GM10266 (cell line): ENCODE measurements around the gene HNRNPUL1.

Experiments used
- DNase-seq: peaks from one replicate; pipeline ENCODE4 v3.0.0; 2012; ENCODE audit errors: extremely low spot score
- CTCF ChIP-seq: IDR thresholded peaks from 2 replicates; pipeline ENCODE4 v1.5.1; 2012; ENCODE audit warnings: mild to moderate bottlenecking, low read depth; ENCODE audit not compliant: control insufficient read depth, insufficient read depth; ENCODE audit errors: missing control alignments

HNRNPUL1 gene

GRCh38 chr19:41263850-41264580 is at the start of gene HNRNPUL1:
HNRNPUL1 (plus strand) TSS chr19:41264372; CDS start chr19:41264504, 132 bp downstream.
- TF ChIP-seq CTCF: no peak
- peak; percentile 99 for DNase-seq

- TF ChIP-seq CTCF: no peak
- no peak for DNase-seq
Observed at GRCh38 chr19:41217741-41218140, 46.4 kb upstream of the HNRNPUL1 start.

GRCh38 chr19:41218249-41218614 is 45.9 kb upstream of the HNRNPUL1 start:
- TF ChIP-seq CTCF: no peak
- DNase-seq: no peak

- DNase-seq: no peak
- TF ChIP-seq CTCF: no peak
Observed at GRCh38 chr19:41218615-41219507, 45.3 kb upstream of the HNRNPUL1 start, which contains the start of gene AXL. AXL (plus strand) TSS chr19:41219223; CDS start chr19:41219393, 170 bp downstream.

GRCh38 chr19:41219924-41220567 is 44.1 kb upstream of the HNRNPUL1 start:
- DNase-seq: no peak
- TF ChIP-seq CTCF: no peak

GRCh38 chr19:41220811-41221210 is 43.4 kb upstream of the HNRNPUL1 start:
- DNase-seq: no peak
- no peak for TF ChIP-seq CTCF
